GM19043 (cell line): ENCODE results near the gene BTBD17.
"Not testable (repeated sequence)": the region's sequence is repeated elsewhere in the genome, so short reads cannot be mapped to it uniquely, and the experiment has no call there.

ENCODE experiments used
- ATAC-seq: cut with Tn5 transposase; IDR thresholded peaks from one replicate; pipeline ENCODE4 v1.9.1; 2021; ENCODE audit warnings: low read depth; ENCODE audit not compliant: unreplicated experiment

BTBD17 gene

GRCh38 chr17:74361230-74362068, at the start of gene BTBD17:
TSS of gene BTBD17 (minus strand) at chr17:74361868. CDS start at chr17:74361819, 49 bp downstream.
- no peak for ATAC-seq

- no peak for ATAC-seq
These were observed 48.4 kb upstream of the BTBD17 start for GRCh38 chr17:74410001-74410443.

- no peak for ATAC-seq
These were observed 47.1 kb upstream of the BTBD17 start for GRCh38 chr17:74408815-74409214.

GRCh38 chr17:74408262-74408661, 46.6 kb upstream of the BTBD17 start:
- no peak for ATAC-seq

GRCh38 chr17:74407384-74407783, 45.7 kb upstream of the BTBD17 start:
- ATAC-seq: no peak

- not testable (repeated sequence) for ATAC-seq
These were observed 43.6 kb upstream of the BTBD17 start for GRCh38 chr17:74405311-74405710.

GRCh38 chr17:74404789-74405188, 43.1 kb upstream of the BTBD17 start:
- no peak for ATAC-seq

- ATAC-seq: no peak
These were observed 42.5 kb upstream of the BTBD17 start for GRCh38 chr17:74404218-74404617.

- no peak for ATAC-seq
These were observed 42.0 kb upstream of the BTBD17 start for GRCh38 chr17:74403512-74404137.

- no peak for ATAC-seq
These were observed 40.4 kb upstream of the BTBD17 start for GRCh38 chr17:74402048-74402447.

GRCh38 chr17:74396567-74396966, 34.9 kb upstream of the BTBD17 start:
- no peak for ATAC-seq

- no peak for ATAC-seq
These were observed 33.3 kb upstream of the BTBD17 start for GRCh38 chr17:74394977-74395376.

- ATAC-seq: no peak
These were observed 32.7 kb upstream of the BTBD17 start for GRCh38 chr17:74394275-74394950.

GRCh38 chr17:74393346-74393942, 31.8 kb upstream of the BTBD17 start:
- no peak for ATAC-seq

- no peak for ATAC-seq
These were observed 31.2 kb upstream of the BTBD17 start for GRCh38 chr17:74392848-74393247.

- ATAC-seq: no peak
These were observed 30.1 kb upstream of the BTBD17 start for GRCh38 chr17:74391771-74392170.

GRCh38 chr17:74390680-74391653, 29.3 kb upstream of the BTBD17 start:
- ATAC-seq: no peak

GRCh38 chr17:74389937-74390679, 28.4 kb upstream of the BTBD17 start:
- no peak for ATAC-seq

GRCh38 chr17:74389084-74389753, 27.6 kb upstream of the BTBD17 start:
- ATAC-seq: no peak
